CD4-positive, alpha-beta T cell treated with Interleukin-12 subunit alpha and Interleukin-12 subunit beta, for 1 hour (primary cell): ENCODE data around the gene HOXA1.
A peak's percentile ranks its signal among the peaks of the same experiment; 100 is the strongest.

Experiments used
- DNase-seq: peaks from one replicate; pipeline ENCODE4 v3.0.0-alpha.2; 2020

Gene HOXA1

DNA sequence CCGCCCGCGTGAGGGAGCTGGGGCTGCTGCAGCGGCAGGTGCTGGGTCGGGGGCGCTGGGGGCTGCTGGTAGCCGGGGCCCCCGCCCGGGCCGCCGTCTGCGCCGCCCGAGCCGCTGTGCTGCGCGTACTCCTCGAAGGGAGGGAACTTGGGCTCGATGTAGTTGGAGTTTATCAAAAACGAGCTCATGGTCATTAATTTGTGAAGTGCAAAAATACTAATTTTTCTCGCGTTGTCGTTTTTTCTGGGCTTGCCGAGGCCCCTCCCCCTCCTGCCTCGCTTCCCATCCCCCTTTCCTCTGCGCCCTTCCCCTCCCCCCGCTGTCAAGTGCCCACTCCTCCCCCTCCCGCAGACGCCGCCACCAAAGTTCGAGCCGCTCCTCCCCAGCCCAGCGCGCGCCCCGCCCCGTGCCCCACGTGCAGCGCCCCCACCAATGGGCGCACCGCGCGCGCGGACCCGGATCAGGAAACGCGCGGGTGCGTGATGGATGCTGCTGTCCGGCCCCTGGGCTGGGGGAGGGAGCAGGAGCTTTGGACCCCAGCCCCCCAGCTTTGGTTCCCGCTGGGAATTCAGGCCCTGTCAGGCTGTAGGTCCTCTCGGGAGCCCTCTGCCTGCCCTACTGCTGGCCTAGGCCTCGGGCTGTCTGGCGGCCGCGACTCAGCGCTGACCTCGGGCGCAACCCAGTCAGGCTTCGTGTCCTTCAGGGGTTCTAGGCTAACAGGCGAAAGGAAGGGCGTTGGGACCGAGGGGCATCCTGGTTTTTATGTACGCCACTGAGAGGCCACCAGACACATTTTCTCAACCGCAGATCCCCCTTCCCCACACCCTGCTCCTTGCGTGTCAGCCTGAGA lies 35.0 kb upstream of the HOXA1 start, which contains the start of gene HOXA4:
HOXA4 (minus strand) TSS at position 218 of the 850 bp plus-strand sequence; CDS start at position 194, 24 bp downstream.
- peak; percentile 80 for DNase-seq

DNA sequence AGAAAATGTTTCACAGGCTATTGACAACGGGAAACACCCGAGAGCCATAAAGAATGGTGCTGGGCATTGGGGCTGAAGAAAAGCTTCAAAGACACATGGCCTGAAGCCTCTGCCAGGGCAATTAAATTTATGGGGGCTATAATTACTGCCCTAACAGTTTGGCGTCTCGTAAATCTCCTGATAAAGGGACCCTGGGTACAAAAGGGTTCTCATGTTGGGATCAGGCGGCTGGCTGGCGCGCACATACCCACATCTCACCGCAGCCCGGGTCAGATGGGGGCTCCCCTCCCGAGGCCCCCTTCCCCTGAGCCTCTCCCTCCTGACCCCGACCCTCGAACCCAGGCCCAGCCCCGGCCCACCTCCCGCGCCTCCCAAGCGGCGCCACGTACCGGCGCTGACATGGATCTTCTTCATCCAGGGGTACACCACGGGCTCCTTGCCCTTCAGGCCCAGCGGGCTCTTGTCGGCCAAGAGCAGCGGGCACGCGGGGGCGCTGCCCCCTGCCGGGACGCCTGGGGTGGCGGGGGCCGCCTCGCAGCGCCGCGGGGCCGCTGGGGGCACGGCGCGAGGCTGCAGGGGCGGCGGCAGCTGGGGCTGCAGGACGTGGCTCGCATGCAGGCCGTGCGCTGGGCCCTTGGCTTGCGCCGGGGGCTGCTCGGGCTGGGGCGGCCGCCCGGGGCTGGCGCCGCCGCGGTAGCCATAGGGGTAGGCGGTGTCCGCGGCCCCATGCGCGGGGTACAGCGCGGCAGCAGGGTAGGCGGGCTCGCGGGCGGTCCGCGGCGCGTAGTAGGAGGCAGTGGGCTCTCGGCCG lies 34.1 kb upstream of the HOXA1 start:
- DNase-seq = no peak

GRCh38 chr7:27128776-27129728 lies 33.3 kb upstream of the HOXA1 start:
- DNase-seq = no peak

GRCh38 chr7:27128034-27128433 lies 32.2 kb upstream of the HOXA1 start:
- no peak for DNase-seq

DNA sequence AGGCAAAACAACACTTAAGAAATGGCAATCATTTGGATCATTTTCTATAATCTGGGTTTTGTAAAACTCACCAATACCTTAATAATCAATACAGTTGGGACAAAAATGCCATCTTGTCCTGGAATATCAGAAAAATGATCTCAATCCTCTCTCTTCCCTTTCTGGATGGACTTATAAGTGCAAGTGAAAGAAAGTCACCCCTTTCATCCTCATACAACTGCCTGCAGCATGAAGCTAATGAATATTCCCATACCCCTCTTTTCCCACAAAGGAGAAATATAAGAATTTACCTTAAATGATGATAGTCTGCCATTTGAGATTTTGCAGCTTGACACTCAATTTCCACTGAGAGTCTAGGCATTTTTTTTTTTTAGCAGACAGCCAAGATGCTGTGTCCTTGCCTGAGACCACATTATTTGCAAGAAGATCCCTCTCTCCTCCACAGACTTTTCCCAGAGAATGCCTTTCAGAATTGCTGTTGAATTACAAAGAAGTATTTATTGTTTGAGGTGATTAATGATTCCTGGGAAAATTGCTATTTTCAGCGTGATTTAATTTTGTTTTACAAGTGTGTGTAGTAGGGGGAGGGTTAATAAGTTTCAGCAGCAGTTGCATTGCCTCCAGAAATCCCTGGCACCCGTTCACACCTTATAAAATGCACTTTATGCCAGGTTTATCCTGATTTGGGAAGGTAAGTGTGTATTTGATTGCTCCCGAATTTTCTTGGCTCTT lies 31.0 kb upstream of the HOXA1 start:
- DNase-seq = no peak

DNA sequence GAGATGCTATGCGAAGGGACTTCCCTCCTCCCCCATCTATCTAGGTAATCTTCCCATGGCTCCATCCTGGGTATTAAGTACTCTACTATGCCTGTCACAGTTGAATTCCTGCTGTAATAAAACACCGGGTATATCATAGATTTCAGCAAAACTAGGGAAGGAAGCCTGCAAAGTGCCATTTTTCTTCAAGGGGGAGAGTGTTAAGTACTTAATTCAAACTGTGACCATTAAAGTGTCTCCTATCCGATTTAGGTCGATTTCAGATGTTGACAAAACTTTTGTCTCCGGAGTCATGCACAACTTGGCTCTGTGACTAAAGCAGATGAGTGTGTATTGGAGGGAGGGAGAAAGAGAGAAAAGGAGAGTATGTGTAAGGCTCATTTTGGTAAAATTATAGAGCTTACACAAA lies 30.2 kb upstream of the HOXA1 start:
- DNase-seq = no peak

DNA sequence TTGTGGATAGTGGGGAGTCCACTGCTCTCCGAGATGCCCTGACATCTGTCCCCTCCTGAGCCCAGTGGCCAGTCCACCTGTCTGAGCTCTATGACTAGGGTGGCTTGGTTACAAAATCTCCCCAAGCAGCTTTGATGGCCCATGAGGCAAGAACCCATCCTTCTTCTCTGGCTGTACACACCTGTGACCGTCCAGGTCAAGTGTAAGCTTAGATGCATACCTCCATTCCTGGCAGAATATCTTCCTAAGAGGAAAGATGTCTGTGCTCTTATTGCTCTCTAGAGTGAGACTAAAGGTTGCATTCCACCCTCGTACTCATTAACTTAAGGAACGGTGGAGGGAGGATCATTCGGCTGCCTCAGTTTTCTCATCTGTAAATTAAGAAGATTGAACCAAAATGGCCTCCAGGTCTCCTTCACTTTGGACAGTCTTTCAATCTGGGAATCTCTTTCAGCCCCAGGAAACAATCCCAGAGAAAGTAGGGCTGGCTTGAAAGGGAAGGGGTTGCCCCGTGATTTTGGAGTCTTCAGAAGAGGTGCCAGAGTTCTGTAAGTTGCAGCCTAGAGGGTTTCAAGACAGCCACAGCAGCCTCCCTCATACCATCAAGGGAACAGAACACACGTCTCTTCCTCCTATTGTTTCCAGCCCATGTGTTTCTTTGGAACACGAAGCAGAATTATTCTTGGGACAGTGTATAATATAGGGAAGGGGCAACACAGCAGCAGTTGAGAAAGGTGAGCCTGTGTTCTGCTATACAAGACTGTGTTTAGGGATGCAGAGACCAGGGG lies 29.3 kb upstream of the HOXA1 start:
- DNase-seq = no peak

DNA sequence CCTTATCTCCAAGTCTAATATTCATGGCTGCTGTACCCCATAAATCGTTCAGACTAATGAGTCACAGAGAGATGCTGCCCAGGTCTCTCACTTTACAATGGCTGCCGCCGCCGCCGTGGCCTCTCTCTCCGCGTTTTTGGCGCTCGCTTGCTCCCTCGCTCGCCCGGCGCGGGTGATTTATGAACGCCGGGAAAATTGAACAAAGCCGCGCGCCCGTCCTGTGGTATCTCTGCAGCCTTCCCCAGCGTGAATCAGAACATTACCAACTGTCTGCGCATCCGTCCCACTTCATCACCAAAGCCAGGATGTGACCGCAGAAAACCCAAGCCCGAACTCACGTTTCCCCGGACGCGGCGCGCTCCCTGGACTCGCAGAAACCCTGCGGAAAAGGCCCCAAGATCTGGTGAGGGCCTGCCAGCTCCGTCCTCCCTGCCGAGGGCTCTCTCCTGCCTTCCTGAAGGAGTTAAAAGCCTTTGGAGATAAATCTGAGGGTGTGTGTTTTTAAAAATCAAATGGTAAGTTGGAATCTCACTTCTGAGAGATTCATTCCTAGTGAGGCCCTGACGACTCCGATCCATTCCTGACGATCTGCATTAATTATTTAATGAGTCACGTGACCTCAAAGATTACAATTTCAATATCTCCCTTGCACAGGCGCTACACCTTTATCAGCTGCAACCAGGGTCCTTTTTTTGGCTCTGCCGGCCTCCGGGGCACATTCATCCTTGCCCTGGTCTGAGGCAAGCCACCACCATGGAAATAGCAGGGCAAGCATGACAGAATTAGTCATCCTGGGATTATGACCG lies 28.5 kb upstream of the HOXA1 start:
- no peak for DNase-seq

GRCh38 chr7:27123477-27124053 lies 27.8 kb upstream of the HOXA1 start:
- no peak for DNase-seq

DNA sequence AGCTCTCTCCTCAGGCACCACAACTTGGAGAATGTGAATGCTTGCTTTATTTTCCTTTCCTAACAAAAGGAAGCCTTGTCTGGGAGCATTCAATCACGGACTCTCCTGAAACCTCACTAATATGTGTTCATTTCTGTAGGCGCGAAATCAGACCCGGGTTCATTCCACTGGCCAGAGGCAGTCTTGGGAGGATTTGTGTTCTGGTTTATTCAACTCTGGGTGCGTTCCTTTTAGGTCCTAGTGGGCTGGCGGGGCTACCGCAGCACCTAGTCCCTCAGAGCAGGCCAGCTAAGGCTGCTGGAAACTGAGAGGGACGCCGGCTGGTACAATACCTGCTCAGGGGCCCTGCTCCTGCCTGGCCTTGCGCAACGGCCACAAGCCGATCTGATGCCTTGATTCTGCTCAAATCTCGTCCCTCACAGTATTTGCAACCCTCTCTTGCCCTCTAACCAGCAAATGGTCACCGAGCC lies 27.2 kb upstream of the HOXA1 start:
- DNase-seq = no peak

DNA sequence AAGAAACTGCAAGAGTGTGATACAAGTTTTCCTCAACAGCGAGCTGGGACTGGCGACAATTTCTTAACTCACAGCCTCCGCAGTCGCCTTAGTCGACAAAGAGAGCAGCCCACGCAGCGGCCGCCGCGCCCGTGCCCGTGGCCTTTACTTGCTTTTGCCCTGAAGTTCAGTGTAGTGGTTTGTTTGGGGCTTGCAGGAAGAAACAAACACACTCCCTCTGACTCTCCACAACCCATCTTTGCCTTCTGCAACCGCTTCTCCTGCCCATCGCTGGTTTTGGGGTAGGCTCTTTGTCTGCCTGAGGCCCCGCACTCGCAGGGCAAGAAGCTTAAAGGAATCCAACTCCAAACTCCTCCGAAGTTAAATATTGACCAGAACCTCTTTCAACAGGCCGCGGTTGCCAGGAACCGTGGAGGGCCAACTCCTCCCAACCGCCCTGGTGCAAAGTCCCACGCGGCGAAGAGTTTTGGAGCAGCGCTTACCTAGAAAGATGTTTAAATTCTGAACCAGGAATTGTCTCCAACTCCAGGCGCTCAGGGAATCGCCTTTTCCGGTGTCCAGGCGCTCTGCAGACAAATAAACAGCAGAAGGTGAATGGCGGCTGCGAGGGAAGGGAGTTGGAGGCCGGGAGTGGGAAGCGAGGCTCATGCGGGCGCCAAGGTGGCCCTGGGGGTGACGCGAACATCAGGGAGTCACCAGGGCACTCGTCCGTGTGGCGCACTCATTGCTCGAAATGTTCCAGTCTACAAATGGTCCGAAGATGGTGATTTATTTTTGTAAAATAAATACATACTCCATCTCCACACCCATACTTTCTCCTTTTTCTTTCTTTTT lies 26.5 kb upstream of the HOXA1 start:
- no peak for DNase-seq

GRCh38 chr7:27121684-27122076 lies 25.9 kb upstream of the HOXA1 start:
- no peak for DNase-seq

DNA sequence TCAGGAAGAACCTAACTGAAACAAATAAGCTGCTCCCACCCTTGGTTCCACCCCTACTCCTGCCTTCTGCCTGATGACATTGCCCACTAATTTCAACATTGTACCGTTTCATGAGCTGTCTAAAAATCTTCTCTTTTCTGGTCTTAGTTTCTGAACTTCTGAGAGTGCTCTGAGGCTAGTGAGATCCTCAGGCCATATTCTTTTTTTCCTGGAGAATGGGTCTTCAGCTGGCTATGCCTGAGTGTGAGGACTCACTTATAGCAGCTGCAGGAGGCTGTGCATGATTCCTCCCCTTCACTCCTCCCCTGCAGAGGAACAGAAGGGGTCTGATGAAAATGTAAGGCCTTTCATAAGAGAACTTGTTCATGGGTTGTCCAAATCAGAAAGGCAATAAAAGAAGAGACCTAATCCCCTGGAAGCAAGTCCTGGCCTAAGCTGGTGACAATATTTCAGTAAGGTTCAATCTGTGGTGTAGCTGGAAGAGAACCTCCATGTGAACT lies 23.7 kb upstream of the HOXA1 start:
- DNase-seq = no peak

DNA sequence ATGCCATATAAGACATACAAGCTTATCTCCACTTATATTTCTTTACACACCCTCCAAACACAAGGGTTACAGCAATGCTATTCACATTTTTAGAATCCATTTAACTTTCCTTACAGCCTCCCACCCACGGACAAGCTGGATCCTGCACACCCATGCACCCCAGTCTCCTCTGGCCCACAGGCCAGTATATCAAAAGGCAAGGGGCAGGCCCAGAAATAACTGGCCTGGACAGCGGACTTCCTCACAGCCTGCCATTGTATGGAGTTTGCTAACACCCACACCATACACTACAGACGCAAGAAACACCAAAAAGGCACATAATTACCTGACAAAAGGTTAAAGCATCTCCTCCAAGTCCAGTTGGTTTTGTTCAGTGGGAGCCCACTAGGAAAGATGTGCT lies 22.8 kb upstream of the HOXA1 start:
- no peak for DNase-seq

DNA sequence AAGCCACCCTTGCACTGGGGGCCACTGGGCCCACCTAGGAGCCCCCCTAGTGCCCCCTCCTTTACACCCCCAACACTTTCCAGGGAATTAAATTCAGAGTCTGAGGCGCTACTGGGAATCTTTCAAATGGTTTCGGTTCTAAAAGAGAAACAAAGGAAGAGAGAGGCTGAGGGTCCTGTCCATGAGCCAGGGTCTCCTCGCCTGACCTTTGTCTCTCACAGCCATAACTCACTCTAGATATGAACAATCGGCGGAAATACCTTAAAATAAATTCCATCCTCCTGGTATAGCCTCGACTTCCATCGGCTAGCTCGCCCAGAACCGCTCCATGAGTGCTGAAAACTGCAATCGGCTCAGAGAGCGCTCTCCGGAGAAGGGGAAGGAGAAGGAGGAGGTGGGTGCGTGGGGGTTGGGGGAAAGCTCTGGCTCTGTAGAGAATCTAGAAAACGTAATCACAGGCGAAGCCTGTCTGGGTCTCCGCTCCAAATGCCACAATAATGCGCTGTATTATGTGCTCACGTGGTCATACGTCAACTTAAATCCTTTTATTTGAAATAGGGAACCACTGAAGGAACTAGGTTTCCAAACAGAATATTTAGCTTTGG lies 22.2 kb upstream of the HOXA1 start:
- no peak for DNase-seq

DNA sequence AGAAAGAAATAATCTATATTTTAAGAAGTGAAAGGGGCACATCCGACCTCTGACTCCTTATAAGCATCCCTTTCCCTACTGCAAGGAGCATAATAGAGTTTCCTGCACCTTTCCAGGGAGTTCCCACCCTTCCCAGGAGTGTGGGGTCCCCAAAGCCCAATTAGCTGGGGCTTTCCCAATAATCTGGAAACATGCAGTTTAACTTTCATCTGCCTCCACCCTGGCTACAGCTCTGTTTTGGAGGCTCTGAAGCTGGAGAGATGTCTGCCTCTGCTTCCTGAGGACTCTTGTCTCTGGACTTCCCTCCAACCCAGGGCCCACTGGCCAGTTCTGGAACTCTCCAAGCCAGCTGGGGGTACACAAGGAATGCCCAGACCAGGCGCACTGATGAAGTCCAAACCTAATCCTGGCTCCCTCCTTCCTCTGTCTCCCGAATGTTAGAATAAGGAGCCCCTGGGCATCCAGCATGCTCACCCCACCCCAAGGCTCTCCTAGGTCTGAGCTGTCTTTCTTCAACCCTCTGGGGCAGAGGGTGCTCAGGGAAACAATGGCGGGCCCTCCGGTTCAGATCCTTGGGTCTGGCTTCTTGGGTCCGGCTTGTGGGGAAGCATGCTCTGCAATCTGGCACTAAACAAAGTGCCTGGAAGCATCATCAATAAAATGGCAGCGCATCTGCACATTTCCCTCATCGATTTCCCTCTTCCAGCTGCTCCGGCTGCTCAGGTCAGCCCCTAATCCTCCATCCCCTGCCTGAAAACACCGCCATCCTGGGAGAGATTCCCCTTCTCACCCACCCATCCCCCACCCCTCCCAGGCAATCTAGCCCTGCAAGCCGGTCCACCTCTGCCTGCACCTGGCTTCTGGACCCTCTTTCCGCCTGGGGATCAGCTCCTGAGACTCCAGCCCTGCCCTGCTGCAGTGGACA lies 21.4 kb upstream of the HOXA1 start:
- DNase-seq = no peak
